IPS-18c (cell line): ENCODE data around the gene PDS5B.

ENCODE experiments used
- H3K4me3 ChIP-seq: 2 replicates; pipeline ENCODE4 v1.7.0; 2013; ENCODE audit warnings: low read depth, mild to moderate bottlenecking, low read length, moderate library complexity; ENCODE audit not compliant: insufficient read depth
- H3K9me3 ChIP-seq: one replicate; pipeline ENCODE4 v1.6.1; 2013; ENCODE audit warnings: mild to moderate bottlenecking, low read length, moderate library complexity; ENCODE audit not compliant: control insufficient read depth, insufficient read depth

PDS5B gene

GRCh38 chr13:32587011-32587810 is 959 bp downstream of the PDS5B start:
- peak overlapping the region; percentile 87 for H3K4me3 ChIP-seq
- H3K9me3 ChIP-seq, result no peaks in the 10 kb centered on the region

DNA sequence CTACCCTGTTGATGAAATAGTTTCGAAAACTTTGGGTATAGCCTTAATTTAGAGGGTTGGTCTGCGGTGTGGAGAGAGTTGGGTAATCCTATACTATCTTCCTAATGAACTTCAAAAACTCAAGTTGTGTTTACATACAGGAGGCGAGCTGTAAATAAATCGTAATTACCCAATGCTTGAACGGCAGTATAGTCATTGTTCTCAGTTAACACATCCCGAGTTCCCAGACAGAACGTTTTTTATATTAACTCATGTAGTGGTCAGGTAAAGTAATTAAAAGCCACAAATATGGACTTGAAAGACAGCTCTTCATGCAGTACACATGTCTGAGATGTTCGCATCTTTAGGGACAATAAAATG is 1.5 kb downstream of the PDS5B start:
- Histone ChIP-seq H3K9me3 (no peaks in the 10 kb centered on the region), H3K4me3 (peak overlapping the region; percentile 87)

DNA sequence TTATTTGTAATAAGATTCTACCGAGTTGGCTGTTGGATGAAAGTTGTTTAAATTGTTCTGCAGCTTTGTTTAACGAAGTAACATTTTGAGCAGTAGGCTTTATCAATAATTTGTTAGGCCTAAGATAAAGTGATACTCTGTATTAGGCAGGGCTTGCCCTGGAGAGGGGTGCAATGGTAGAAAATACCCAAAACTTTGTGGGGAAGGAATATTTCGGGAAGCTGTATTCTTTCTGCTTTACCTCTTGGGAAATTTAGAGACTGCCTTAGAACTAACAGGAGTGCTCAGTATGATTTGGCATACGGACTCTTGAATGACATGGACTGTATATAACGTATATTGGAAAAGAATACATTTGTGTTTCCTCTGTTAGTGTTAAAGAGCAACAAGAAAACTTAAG is 2.5 kb downstream of the PDS5B start:
- Histone ChIP-seq H3K9me3 (no peaks in the 10 kb centered on the region), H3K4me3 (no peak overlapping the region)

DNA sequence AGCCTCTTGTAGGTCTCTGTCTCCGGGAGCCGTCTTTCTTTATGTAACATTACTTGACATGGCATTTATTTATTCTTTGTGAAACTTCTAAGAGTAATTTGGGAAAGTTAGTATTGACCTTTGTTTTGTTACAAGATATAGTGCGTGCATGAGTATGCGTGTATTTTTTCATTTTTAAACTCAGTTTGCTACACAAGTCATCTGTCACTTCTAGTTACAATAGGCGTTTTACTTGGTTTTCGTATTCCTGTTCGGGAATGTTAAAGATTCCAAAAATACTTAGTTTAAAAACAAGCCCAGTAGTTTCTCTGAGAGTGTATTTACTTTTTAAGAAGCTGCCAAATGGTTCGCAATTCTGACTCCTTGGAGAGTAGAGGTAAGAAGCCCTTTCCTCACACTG is 3.2 kb downstream of the PDS5B start:
- H3K4me3 ChIP-seq, result no peak overlapping the region
- H3K9me3 ChIP-seq, result no peaks in the 10 kb centered on the region

- Histone ChIP-seq H3K9me3 (no peaks in the 10 kb centered on the region), H3K4me3 (no peak overlapping the region)
These were observed 4.0 kb downstream of the PDS5B start for GRCh38 chr13:32590266-32590665.

DNA sequence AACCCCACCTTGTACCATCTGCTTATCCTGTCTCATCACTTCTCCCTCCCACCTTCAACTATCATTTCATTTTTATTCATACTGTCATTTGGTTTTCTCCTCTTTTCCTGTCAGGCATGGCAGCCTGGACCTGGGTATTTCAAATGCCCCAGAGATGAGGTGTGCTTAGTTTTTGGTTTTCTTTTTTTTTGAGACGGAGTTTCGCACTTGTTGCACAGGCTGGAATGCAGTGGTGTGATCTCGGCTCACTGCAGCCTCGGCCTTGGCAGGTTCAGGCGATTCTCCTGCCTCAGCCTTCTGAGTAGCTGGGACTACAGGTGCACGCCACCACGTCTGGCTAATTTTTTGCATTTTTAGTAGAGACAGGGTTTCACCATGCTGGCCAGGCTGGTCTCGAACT is 5.8 kb downstream of the PDS5B start:
- Histone ChIP-seq H3K4me3 (no peak overlapping the region), H3K9me3 (no peaks in the 10 kb centered on the region)

DNA sequence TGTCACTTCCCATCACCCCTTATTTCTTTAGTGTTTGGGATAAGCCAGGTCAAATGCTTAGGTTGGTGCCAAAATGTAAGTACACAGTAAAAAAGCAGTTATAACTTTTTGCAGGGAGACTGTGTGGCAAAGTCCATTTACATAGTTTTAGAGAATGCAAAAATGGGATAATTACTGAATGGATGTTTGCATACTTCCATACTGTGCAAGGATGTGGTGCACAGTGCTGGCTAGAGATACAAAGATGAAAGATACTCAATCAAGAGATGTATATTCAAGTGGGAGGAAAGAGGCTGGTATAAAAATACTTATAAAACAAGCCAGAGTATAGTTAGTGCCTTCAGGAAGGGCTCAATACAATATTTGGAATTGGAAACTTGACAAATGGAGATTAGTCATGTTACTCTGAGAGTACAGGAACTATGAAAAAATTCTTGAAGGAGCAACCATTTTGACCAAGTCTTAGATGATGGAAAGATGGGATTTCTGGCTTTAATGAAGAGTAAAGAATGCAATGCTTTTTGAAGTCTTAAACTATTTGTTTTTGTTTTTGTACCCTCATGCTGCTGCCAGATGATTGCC is 8.0 kb downstream of the PDS5B start:
- no peaks in the 10 kb centered on the region for H3K9me3 ChIP-seq
- no peak overlapping the region for H3K4me3 ChIP-seq

- no peak overlapping the region for H3K4me3 ChIP-seq
- no peaks in the 10 kb centered on the region for H3K9me3 ChIP-seq
These were observed 9.1 kb downstream of the PDS5B start for GRCh38 chr13:32595306-32595705.

DNA sequence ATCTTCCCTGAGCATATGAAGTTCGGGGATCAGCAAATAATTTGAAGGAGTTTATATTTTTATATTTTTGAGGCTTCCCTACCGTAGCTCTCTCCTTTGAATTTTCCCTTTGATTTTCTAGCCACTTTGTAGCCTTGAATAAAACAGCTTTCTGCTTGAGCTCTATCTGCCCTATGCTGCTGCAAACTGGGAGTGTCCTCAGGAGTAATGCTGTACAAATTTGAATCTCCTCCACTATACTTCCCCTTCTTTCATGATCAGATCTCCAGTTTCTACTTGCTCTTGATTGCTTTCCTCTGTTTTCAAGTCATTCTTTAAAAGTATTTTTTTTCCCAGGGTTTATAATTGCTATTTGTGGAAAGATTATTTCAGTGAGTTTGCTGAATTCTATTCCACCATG is 14.6 kb downstream of the PDS5B start:
- H3K4me3 ChIP-seq, result no peak overlapping the region
- no peaks in the 10 kb centered on the region for H3K9me3 ChIP-seq

- Histone ChIP-seq H3K9me3 (peaks cover 6% of the 10 kb centered on the region), H3K4me3 (no peak overlapping the region)
These were observed 23.2 kb downstream of the PDS5B start for GRCh38 chr13:32609428-32609827.

- no peak overlapping the region for H3K4me3 ChIP-seq
- H3K9me3 ChIP-seq, result peaks cover 6% of the 10 kb centered on the region
These were observed 24.3 kb downstream of the PDS5B start for GRCh38 chr13:32610538-32610937.

DNA sequence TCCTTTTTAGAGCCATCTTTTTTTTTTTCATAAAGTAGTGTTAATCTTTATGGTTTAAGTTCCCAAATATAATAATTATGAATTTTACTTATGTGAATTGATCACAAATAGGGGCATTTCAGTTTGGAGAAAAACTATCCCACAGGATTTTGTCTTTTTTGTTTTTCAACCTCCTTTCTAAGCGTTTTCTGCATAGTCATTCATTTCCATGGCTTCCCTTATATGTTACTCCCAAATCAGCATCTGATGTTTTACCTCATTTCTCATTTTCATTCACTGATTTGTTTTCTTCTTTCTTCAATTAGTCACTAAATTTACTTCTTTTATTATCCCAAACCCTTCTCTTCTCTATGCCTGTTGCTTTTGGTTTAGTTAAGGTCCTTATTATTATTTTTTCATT is 24.7 kb downstream of the PDS5B start:
- no peak overlapping the region for H3K4me3 ChIP-seq
- H3K9me3 ChIP-seq, result peaks cover 6% of the 10 kb centered on the region

DNA sequence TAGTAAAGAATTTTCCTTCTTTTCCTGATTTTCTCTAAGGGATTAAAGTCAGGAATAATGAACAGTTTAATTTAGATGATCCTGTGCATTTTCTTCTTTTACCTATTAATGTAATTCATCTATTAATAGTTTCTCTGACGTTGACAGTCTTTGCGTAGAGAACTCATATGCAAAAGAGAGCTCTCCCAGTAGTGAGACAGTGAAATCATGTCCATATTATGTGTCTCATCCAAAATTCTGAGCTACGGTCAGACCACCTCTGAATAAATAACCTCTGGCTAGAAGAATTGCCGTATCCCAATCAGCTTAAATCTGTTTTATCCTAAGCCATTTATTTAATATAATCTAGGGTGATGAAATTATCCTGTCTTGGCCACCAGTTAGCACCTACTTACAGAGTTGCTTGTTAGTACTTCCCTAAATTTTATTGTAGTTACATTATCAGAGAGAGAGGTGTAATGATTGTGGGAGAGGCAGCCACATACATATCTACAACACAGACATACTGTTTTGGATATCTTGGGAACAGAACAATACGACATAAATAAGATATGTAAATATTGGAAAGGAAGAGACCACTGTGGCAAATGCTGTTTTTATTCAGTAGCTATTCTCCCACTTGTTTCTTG is 30.7 kb downstream of the PDS5B start:
- Histone ChIP-seq H3K4me3 (no peak overlapping the region), H3K9me3 (no peaks in the 10 kb centered on the region)

DNA sequence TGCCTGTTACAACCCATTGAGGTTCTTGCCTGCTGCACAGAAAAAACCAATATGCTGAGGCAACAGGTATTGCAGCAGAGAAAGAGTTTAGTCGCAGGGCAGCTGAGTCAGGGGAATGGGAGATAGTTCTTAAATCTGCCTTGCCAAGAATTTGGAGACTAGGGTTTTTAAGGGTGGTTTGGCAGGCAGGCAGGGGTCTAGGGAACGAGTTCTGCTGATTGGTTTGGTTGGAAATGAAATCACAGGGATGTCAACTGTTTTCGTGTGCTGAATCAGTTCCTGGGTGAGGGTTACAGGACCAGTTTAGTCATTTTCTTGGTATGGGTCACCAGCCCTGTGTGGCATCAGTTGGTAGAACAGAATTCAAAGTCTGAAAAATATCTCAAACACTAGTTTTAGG is 36.6 kb downstream of the PDS5B start:
- H3K9me3 ChIP-seq, result no peaks in the 10 kb centered on the region

GRCh38 chr13:32624441-32624840 is 38.2 kb downstream of the PDS5B start:
- no peak overlapping the region for H3K4me3 ChIP-seq
- H3K9me3 ChIP-seq, result no peaks in the 10 kb centered on the region

More for the DNA sequence above, 36.6 kb downstream of the PDS5B start:
- no peak overlapping the region for H3K4me3 ChIP-seq

GRCh38 chr13:32627793-32628192 is 41.5 kb downstream of the PDS5B start:
- H3K9me3 ChIP-seq, result no peaks in the 10 kb centered on the region

GRCh38 chr13:32629313-32629712 is 43.1 kb downstream of the PDS5B start:
- Histone ChIP-seq H3K4me3 (no peak overlapping the region), H3K9me3 (no peaks in the 10 kb centered on the region)

More at GRCh38 chr13:32627793-32628192, 41.5 kb downstream of the PDS5B start:
- no peak overlapping the region for H3K4me3 ChIP-seq

DNA sequence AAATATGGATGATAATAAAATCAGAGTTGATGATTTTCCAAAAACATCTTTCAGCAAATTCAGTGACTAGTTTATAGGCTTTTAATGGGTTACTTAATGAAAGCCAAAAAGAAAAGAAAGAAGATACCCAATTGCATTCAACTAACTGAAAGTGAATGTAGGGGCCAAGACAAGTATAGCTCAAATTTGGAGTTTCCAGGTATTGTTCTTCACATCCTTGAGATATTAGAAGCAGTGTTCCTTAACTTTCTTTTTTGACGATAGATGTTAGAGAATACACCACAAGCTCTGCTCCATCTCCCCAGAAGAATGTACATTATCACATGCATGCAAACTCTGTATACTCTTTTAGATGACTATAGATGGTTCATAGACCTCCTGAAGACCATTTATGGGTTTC is 43.6 kb downstream of the PDS5B start:
- H3K4me3 ChIP-seq, result no peak overlapping the region
- no peaks in the 10 kb centered on the region for H3K9me3 ChIP-seq
